NCI-H69 (cell line): ENCODE results near the gene PAX2.
A peak's percentile ranks its signal among the peaks of the same experiment; 100 is the strongest.

ENCODE experiments used
- DNase-seq: peaks from one replicate; lab custom pipeline; 2025; lab: John Stamatoyannopoulos, UW

Gene PAX2

DNA sequence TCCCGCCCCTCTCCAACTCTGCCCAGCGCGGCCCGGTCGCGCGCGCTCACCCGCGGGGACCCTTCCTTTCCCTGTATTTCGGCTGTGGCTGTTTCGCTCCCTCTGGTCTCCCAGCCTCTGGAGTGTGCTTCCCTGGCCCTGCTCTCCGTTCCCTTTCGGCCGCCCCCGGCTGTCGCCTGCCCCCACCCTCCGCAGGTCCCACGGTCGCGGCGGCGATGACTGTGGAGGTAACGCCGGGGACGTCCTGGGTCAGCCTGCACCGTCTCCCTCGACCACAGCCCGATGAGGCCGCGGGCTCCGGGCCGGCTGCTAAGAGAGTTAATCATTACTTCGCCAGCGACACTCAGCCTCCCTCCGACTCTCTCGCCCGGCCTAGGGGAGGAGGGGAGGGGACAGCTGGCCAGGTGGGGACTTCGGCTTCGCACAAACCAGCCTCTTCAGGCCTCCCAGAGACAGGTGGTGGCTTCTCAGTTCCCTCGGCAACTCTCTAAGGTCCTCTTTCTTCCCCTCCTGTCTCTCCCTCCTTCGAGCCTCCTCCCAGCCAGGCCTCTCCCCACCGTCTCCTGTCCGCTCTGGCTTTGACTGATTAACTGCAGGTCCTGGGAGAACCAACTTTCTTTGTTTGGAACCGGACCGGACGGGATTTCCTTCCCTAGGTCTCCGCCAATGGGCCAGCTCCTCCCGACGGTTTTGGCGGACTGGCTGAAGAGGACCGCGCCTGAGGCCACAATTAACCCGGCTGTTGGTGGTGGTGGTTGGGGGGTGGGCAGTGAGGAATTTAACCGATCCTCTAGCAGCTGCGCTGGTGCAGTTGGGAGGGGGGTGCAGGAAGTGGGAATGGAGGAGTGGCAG, 5.6 kb upstream of the PAX2 start:
- peak; percentile 27 for DNase-seq

DNA sequence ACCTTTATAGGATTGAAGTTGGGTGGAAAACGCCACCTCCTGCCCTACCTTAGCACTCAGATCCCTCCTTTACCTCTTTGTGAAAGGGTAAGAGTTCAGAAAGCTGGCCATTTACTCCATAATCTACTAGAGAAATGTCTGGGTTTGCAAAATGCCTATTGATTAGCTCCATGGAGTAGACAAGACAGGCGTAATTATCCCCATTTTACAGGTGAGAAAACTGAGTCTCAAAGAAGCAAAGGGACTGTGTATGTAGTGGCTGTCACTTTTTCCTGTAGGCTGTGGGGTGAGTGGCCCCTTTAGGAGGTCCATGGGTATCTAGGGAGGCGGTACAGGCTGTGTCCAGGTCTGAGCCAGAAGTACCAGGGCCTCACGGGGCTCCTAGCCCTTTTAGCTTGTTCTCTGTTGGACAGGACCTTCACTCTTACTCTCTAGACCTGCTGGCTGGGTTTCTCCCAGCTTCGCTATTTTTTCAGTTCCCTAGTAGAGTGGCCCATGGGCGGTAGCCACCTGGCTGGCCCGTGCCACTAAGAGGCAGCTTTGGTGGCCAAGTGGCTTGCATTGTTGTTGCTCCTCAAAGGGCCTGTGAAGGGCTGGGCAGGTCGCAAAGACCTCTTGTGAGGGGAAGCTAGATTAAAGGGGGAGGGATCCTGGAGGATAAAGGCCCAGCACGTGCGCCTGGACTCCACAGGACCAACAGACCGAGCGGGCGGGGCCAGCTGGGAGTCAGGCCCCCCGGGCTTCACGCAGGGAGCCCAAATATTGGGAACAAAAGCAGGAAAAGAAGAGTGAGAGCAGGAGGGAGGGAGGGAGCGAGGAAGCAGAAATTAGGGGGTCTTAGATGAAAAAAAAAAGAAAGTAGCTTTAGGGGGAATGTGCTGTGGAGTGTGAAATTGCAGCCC, 4.7 kb upstream of the PAX2 start:
- DNase-seq, result no peak

DNA sequence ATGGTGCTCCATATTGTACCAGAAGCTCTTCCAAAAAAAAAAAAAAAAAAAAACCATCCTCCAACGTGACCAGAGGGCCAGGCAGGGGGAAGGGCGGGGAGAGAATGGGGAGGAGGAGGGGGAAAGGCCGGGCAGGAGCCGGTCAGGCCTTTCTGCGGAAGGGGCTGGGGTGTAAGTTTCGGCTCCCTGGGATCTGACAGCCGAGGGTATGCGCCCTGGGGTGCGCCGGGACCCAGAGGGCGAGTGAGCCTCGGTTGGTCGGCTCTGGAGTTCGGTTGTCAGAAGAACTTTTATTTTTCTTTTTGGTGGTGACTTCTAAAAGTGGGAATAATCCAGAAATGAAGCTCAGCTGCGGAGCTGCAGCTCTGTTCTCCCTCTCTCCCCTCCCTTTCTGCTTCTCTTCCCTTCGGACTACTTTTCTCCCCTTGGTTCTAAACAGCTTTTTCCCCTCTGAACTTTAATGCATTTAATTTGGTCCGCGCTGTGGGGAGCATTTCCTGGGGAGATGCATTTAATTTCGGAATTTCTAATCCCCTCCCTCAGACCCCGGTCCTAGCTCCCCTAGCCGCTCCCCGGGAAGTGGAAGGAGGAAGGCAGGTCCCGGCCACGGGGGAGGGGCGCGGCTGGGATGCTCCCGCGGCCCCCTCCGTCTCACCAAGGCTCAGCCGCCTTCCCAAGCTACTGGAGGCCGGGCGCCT, 3.9 kb upstream of the PAX2 start:
- DNase-seq, result no peak

DNA sequence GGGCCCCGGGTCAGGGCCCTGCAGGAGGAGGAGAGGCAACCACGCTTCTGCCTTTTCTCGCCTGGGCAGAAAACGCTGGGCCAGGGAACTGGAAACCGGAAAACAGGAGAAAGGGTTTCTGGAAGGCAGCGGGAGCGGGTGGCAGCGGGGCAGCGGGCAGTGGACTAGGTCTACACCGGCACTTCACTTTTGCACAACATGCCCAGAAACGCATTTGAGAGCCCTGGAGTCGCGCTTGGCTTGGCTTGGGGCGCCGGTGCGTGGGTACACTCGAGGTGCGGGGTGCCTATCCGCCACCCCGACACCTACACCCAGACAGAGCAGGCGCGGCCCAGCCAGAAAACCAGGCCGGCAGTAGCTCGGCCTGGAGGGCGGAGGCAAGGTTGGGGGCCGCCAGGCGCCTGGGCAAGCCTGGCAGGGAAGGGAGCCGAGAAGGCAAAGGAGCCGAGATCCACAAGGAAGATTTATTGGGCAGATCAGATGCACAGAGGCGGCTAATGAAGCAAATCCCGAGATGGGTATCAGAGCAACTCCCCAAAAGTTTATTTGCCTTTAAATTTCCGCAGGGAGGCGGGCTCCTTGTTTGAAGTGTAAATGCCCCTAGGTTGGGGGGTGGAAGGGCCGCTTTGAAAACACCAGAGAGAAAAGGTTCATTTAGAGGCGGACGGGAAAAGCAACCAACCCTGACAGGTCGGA, 3.2 kb upstream of the PAX2 start:
- no peak for DNase-seq

DNA sequence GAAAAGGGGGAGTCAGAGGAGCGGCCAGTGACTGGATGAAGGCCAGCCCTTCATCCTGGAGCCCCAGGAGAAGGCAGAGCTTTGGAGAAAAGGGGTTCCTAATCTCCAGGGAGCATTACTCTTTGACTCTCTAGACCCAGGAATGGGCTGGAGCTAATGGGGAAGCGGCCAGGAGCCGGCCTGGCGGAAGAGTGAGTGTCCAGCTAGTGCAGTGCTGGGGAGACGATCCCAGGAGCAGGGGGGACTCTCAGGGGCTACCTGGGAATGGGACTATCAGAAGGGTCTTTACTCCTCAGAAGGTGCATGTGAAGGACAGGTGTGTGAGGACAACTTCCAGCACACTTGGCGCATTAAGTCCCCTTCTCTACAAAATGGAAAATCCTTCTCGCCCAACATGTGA, 2.4 kb upstream of the PAX2 start:
- no peak for DNase-seq

DNA sequence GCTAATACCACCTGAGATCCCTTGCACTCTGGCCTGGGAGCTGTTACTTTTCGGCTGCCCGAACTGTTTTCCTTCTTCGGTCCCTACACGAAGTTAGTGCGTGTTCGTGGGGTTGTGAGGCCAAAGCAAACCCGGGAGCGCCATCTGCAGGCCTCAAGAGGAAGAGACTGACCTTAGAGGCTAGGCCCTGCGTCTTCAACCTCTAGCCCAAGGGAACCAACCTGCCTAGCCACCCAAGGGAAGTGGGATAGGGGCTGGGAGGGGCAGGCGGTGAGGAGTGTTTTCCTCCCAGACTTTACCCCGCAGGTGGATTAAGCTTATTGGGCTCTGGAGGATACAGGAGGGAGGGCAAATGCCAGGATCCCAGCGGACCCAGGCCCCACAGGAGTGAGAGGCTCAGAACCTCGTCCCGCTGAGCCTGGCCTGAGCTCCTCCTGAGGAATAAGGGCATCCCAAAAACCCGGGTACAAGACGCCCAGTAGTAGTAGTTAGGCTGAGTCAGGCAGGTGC, 1.7 kb upstream of the PAX2 start:
- DNase-seq, result peak; percentile 54

DNA sequence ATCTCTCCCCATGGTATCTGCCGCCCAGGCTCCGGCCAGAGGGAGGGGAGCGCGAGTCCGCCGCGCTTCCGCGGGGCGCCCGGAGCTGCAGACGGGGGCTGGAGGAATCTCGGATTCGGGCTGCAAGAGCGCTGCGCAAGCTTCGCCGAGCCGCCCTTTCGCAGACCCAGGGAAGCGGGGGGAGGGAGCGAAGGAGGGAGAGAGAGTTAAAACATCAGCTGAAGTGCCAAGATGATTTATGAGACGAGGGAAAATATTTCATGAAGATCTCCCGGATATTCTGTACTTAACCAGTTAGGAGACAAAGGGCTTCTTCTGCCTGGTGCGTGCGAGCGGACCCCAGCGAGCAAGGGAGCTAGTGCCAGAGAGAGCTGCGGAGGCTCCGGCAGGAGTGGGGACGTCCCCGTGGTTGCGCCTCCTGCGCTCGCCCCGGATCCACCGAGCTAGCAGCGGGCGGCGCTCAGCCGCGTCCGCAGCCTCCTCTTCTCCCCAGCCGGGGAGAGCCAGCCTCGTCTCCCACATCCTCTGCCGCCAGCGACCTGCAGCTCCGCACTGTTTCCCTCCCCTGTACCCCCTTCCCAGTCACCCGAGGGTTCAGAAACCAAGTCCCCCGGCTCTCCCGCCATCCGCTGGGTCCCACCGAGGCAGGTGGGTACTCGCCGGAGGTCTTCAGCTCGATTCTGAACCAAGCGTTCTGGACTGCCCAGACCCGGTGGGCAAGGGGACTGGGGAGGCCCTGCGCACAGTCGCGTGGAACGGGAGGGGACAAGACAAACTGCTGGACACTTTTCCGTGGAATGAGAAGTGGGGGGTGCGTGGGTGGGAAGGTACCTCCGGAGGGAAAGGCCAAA, 1.0 kb upstream of the PAX2 start:
- peak; percentile 19 for DNase-seq

DNA sequence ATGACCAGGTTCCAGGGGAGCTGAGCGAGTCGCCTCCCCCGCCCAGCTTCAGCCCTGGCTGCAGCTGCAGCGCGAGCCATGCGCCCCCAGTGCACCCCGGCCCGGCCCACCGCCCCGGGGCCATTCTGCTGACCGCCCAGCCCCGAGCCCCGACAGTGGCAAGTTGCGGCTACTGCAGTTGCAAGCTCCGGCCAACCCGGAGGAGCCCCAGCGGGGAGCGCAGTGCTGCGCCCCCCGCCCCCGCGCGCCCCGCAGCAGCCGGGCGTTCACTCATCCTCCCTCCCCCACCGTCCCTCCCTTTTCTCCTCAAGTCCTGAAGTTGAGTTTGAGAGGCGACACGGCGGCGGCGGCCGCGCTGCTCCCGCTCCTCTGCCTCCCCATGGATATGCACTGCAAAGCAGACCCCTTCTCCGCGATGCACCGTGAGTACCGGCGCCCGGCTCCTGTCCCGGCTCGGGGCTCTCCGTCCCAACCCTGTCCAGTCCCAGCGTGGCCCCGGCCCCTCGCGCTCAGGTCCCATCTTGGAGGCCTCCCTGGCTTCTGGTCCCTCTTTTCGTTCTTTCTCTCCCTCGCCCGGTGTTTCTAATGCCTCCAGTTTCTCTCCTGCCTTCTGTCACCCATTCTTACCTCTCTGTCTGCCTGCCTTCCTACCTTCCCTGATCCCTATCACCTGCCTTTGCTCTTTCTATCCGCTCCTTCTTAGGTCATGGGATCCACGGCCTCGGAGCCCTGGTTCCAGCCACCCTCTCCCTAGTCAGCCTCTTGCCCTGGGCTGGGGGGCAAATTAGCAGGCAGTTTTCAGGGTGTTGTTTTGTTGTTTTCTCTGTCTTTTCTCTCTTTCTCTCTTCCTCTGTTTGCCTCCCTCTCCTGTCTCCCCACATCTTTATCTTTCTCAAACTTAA, 751 bp downstream of the PAX2 start:
- DNase-seq, result peak; percentile 7

DNA sequence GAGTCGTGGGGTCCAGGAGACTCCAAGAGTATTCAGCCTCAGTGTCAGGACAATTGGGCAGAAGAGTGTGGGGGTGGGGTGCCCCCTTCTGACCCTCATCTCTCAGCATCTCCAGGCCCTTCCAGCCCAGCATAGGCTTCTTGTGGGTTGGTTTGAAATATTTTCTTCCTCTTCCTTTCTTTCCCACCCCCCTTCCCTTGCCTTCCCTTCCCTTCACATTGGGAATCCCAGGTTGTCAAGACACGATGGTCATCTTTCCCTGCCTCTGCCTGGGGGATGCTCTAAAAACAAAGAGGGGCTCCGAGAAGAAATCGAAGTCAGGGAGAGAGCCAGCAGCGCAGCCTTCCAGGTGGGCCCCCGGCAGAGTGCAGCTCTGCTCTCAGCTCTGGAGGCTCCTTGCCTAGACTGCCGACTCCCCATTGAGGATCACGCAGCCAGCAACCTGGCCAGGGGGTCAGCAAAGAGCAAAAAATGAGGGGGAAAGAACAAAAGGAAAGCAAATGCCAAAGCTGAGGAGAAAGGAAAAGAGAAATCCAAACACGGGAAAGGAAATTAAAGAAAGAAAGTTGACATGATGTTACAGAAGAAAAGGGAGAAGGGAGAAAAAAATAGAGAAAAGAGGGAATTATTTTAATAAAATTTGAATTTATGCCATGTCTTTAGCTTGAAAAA, 1.5 kb downstream of the PAX2 start:
- DNase-seq, result no peak

DNA sequence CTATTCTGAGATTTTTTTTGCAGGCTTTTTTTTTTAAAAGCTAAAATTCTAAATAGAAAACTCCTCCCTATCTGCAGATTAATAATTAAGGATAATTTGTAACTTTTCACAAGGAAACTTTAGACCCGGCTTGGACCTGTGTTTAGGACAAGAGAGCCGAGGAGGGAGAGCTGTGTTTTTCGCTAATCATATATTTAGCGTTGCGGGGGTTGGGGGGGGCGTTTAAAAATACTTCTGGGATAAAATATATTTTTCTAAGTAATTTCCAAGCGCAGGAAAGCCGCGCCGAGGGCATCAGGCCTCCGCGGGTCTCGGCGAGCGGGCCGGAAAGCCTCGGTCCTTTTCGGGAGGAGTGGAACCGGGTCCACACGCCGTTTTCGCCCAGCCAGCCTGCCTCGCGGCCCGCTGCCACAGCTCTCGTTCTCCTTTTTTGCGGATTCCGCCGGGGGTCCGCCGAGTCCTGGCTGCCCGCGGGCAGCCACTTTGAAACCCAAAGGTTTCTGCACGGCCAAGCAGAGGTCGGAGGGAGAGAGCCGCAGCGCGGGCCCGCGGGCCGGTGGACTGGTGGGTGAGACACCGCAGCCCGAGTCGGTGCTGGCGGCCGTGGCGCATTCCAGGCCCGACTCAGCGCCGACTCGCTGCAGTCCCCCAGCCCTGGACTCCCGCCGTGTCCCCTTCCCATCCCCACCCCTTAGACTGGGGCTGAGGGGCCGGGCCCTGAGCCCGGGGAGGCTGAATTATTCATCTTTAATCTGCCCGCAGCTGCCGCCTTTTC, 2.3 kb downstream of the PAX2 start:
- no peak for DNase-seq

DNA sequence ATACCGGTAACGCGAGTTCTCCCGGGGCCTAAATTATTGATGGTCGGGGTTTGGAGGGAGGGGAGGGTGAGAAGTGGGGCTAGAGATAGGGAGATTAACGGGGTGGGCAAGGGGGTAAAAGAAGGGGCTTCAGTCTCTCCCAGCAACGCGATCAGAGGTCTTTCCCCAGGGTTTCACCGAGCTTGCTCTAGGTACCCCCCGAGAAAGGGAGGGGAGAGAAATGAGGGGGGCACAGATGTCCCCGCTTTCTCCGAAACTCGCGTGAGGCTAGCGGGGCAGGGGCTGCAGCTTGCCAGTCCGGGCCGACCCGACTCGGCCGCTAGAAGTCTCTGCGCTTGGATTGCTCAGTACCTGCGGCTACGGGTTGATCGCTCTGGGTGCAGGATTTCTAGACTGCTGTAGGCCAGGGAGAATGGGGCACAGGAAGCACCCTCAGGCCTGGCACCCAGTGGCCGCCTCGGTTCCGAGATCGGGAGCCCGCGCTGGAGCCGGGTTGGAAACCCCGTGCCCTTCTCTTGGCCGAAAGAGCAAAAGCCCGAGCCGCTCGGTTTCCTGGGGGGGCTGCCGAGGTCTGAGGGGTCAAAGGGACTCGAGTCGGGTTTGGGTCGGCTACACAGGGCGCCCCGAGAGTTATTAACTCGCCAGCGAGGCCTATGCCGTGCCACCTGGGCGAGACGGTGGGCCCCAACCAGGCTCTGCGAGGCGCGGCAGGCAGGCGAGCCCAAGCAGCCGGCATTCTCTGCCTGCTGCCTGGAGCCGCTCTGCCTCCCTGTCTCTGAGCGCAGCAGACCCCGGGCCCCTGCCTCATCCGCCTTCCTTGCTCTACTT, 3.1 kb downstream of the PAX2 start:
- no peak for DNase-seq

DNA sequence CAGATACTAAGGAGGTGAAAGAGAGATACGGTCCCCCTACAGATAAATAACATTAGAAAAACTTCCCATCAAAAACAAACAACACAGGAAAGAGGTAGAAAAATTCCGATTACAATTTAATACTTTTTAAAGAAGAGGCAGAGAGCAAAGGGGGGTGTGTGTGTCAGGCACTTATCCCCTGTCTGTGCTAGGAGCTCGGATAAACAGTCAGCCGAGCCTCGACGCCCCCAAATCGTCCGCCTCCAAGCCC, 3.6 kb downstream of the PAX2 start:
- no peak for DNase-seq

DNA sequence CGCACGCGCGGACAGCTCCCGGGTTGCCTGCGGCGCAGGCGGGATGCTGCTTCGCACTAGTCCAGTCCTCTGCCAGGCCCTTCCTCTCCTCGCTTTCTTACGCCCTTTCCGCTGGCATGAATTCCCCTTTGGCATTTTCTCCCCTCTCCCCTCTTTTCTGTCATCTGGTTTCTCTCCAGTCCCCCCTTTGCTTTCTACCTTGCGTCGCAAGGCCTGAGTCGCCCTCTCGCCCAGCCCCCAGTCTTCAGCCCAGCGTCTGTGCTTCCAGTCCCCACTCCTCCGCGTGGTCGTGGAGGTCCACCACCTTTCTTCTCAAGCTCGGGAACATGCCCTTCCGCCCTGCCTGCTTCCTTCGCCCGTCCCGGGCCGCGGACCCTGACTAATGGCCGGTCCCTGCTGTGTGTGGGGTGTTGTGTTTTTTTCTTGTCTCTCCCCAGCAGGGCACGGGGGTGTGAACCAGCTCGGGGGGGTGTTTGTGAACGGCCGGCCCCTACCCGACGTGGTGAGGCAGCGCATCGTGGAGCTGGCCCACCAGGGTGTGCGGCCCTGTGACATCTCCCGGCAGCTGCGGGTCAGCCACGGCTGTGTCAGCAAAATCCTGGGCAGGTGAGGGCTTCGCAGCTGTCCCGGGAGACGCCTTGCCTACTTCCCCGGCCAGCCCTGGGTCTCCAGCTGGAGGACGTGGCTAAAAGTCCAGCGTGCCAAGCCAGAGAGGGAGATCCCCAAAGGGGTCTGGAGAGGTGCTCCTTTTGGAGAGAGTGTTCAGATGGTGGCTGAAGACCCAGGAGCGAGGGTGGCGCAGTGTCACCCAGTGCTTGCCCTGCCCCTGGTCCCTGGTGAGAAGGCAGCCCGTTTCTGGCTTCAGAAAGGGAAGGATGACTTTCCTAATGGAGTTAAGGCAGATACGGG, 4.2 kb downstream of the PAX2 start:
- DNase-seq, result no peak

DNA sequence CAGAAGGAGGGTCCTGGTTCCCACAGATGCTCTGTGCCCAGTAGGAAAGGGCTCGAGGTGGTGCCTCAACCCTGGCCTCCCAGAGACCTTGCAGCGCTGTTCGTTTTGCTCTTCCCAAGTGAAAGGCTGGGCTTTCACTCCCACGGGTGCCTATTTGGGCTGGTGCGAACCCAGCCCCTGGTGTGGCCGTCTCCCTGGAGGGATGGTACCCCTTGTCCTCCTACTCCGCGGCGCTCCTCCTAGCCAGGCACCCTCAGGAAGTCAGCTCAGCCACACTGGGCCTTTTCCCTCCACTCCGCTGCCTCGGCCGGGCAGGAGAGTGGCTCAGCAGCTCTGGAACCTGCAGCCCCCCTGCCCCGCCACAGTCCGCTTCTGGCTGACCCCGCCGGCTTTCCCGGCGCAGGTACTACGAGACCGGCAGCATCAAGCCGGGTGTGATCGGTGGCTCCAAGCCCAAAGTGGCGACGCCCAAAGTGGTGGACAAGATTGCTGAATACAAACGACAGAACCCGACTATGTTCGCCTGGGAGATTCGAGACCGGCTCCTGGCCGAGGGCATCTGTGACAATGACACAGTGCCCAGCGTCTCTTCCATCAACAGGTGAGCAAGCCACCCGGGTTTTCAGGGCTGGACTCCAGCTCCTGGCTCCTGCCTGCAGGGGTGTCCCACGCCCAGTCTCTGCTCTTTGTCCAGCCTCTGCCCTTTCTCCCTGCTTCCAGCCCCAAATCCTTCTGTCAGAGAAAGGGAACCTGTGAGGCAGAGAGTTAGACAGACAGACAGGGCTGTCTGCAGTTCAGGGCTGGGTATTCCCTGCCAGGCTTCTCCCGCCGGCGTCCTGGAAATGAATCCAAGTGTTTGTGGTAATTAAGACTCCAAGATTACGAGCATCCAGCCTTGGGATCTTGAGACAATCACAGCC, 5.2 kb downstream of the PAX2 start:
- no peak for DNase-seq

DNA sequence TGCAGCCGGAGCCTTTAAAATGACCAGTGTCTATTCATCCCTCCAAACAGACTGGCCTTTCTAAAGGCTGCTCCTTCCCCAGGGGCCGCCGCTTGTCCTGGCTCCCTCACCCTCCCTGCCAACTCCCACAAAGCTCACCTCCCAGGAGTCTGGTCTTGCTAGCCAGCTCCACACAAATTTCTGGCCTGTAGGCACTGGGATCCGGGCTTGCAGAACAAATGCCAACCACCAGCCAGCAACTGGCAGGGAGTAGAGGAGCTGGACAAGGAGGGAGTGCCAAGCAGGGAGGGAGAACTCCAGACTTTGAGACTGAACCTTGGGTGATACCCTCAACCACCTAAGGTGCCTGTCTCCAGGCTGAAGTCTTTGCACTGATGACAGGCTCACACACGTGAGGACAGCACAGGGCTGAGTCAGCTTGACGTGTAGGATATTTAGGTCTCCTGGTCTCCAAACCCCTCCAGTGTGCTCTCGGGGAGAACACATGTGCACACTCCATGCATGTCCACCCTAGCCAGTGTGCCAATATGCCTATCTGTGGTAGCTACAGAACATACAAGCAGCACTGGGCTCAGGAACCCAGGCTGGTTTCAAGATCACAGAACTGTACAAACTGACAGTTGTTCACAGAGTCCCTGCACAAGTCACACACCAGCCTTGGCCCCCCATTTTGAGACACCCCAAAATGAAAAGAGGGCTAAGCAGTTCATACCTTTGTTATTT, 6.0 kb downstream of the PAX2 start:
- DNase-seq, result no peak
